Memory B cell (primary cell): ENCODE results near the gene CHRND.

Experiments
- ATAC-seq: fragments of 150-1000 bp; cut with Tn5 transposase; 2 replicates; pipeline ENCODE4 v1.10.0; 2021; ENCODE audit warnings: low read depth, mild to moderate bottlenecking, moderate library complexity
- DNase-seq, 2 donors: peaks; one replicate each; pipeline ENCODE4 v3.0.0; 2022; ENCODE audit warnings: low spot score in 2 of 2
- H3K27ac Mint-ChIP-seq: one replicate; pipeline ENCODE4 v1.8.0; 2022; ENCODE audit warnings: mild to moderate bottlenecking, moderate library complexity, mixed read lengths
- H3K27me3 Mint-ChIP-seq: one replicate; pipeline ENCODE4 v1.8.0; 2022; ENCODE audit warnings: mixed read lengths
- H3K36me3 Mint-ChIP-seq: one replicate; pipeline ENCODE4 v1.8.0; 2022; ENCODE audit warnings: mild to moderate bottlenecking, mixed read lengths
- H3K4me1 Mint-ChIP-seq: one replicate; pipeline ENCODE4 v1.8.0; 2022; ENCODE audit warnings: mixed read lengths
- H3K4me3 Mint-ChIP-seq: one replicate; pipeline ENCODE4 v1.8.0; 2022; ENCODE audit warnings: mild to moderate bottlenecking, moderate library complexity, mixed read lengths
- H3K9me3 Mint-ChIP-seq: one replicate; pipeline ENCODE4 v1.8.0; 2022; ENCODE audit warnings: mixed read lengths

CHRND gene

GRCh38 chr2:232525791-232526371, at the start of gene CHRND:
TSS of gene CHRND (plus strand) at chr2:232526160. CDS start at chr2:232526216, 56 bp downstream.
- Mint-ChIP-seq H3K27ac (no peak within 1 kb of the TSS), H3K9me3 (no peaks in the 10 kb centered on the region), H3K4me3 (no peak within 1 kb of the TSS), H3K4me1 (peaks cover 8% of the 10 kb centered on the region), H3K36me3 (no peaks in the 10 kb centered on the region), H3K27me3 (peaks cover 40% of the 10 kb centered on the region)
- DNase-seq = no peak
- ATAC-seq = no peak

- Mint-ChIP-seq H3K4me3 (no peak overlapping the region), H3K36me3 (peaks cover 4% of the 10 kb centered on the region), H3K4me1 (no peaks in the 10 kb centered on the region), H3K27ac (no peak overlapping the region), H3K27me3 (peaks cover 27% of the 10 kb centered on the region), H3K9me3 (peaks cover 11% of the 10 kb centered on the region)
- no peak for DNase-seq
- no peak for ATAC-seq
These were observed 49.2 kb upstream of the CHRND start for GRCh38 chr2:232476791-232477190.

- DNase-seq = no peak
- ATAC-seq = no peak
- peaks cover under 1% of the 10 kb centered on the region for H3K9me3 Mint-ChIP-seq
- peaks cover 22% of the 10 kb centered on the region for H3K27me3 Mint-ChIP-seq
- H3K27ac Mint-ChIP-seq = no peak overlapping the region
- H3K36me3 Mint-ChIP-seq = peaks cover under 1% of the 10 kb centered on the region
- no peak overlapping the region for H3K4me3 Mint-ChIP-seq
- no peaks in the 10 kb centered on the region for H3K4me1 Mint-ChIP-seq
These were observed 48.0 kb upstream of the CHRND start for GRCh38 chr2:232477751-232478510.

- Mint-ChIP-seq H3K4me3 (no peak overlapping the region), H3K9me3 (no peaks in the 10 kb centered on the region), H3K4me1 (no peaks in the 10 kb centered on the region), H3K36me3 (no peaks in the 10 kb centered on the region), H3K27ac (no peak overlapping the region), H3K27me3 (peaks cover 22% of the 10 kb centered on the region)
- DNase-seq = no peak
- ATAC-seq = no peak
These were observed 47.2 kb upstream of the CHRND start for GRCh38 chr2:232478571-232479340.

- Mint-ChIP-seq H3K36me3 (no peaks in the 10 kb centered on the region), H3K27ac (no peak overlapping the region), H3K27me3 (peaks cover 25% of the 10 kb centered on the region), H3K9me3 (no peaks in the 10 kb centered on the region), H3K4me1 (no peaks in the 10 kb centered on the region), H3K4me3 (no peak overlapping the region)
- ATAC-seq (no peak), DNase-seq (no peak)
These were observed 46.4 kb upstream of the CHRND start for GRCh38 chr2:232479341-232480200.

GRCh38 chr2:232480201-232481190, 45.5 kb upstream of the CHRND start:
- peaks cover 28% of the 10 kb centered on the region for H3K27me3 Mint-ChIP-seq
- H3K4me3 Mint-ChIP-seq = no peak overlapping the region
- no peaks in the 10 kb centered on the region for H3K9me3 Mint-ChIP-seq
- ATAC-seq (no peak), DNase-seq (no peak)
- H3K36me3 Mint-ChIP-seq = no peaks in the 10 kb centered on the region
- peaks cover 4% of the 10 kb centered on the region for H3K4me1 Mint-ChIP-seq
- no peak overlapping the region for H3K27ac Mint-ChIP-seq

- no peak overlapping the region for H3K4me3 Mint-ChIP-seq
- H3K36me3 Mint-ChIP-seq = no peaks in the 10 kb centered on the region
- H3K4me1 Mint-ChIP-seq = peaks cover 5% of the 10 kb centered on the region
- no peaks in the 10 kb centered on the region for H3K9me3 Mint-ChIP-seq
- DNase-seq (no peak), ATAC-seq (no peak)
- H3K27me3 Mint-ChIP-seq = peaks cover 26% of the 10 kb centered on the region
- no peak overlapping the region for H3K27ac Mint-ChIP-seq
These were observed 44.4 kb upstream of the CHRND start for GRCh38 chr2:232481322-232482140.

GRCh38 chr2:232482301-232483238, 43.4 kb upstream of the CHRND start:
- peaks cover 23% of the 10 kb centered on the region for H3K27me3 Mint-ChIP-seq

GRCh38 chr2:232483311-232483922, 42.5 kb upstream of the CHRND start:
- DNase-seq (no peak), ATAC-seq (no peak)
- Mint-ChIP-seq H3K27me3 (peaks cover 22% of the 10 kb centered on the region), H3K9me3 (no peaks in the 10 kb centered on the region), H3K27ac (no peak overlapping the region), H3K4me3 (no peak overlapping the region), H3K36me3 (no peaks in the 10 kb centered on the region), H3K4me1 (peaks cover 5% of the 10 kb centered on the region)

More at GRCh38 chr2:232482301-232483238, 43.4 kb upstream of the CHRND start:
- H3K27ac Mint-ChIP-seq = no peak overlapping the region
- DNase-seq (no peak), ATAC-seq (no peak)
- H3K4me1 Mint-ChIP-seq = peaks cover 5% of the 10 kb centered on the region
- no peaks in the 10 kb centered on the region for H3K9me3 Mint-ChIP-seq
- no peaks in the 10 kb centered on the region for H3K36me3 Mint-ChIP-seq
- no peak overlapping the region for H3K4me3 Mint-ChIP-seq

GRCh38 chr2:232483923-232484627, 41.9 kb upstream of the CHRND start:
- Mint-ChIP-seq H3K4me3 (no peak overlapping the region), H3K9me3 (no peaks in the 10 kb centered on the region), H3K36me3 (no peaks in the 10 kb centered on the region), H3K4me1 (peaks cover 5% of the 10 kb centered on the region), H3K27me3 (peaks cover 26% of the 10 kb centered on the region), H3K27ac (no peak overlapping the region)
- ATAC-seq (no peak), DNase-seq (no peak)
